H1 (cell line): ENCODE results near the gene FBXO8.

Experiments
- CTCF ChIP-seq, 3 experiments: IDR thresholded peaks; 1 replicate in 2 of 3; 2 replicates in 1 of 3; pipeline versions ENCODE4 v1.5.1 to v1.6.1; 2011; ENCODE audit warnings: low read length in 3 of 3, mild to moderate bottlenecking in 3 of 3, inconsistent platforms in 2 of 3, low read depth in 1 of 3, moderate library complexity in 1 of 3; ENCODE audit not compliant: insufficient read depth in 1 of 3; ENCODE audit errors: control extremely low read depth in 1 of 3
- USF2 ChIP-seq: IDR thresholded peaks from 2 replicates; pipeline ENCODE4 v1.6.1; 2011; ENCODE audit warnings: low read length, improper control_type of control experiment

GRCh38 chr4:174316954-174317353, 33.5 kb upstream of the FBXO8 start:
- TF ChIP-seq CTCF (IDR thresholded peaks at IDR 0.05; ENCODE audit: control extremely low read depth in 1 of 3, insufficient read depth in 1 of 3, low read depth in 1 of 3, low read length in 3 of 3) (no peak), USF2 (no peak)
